ENCODE results near the gene JPT1.

GRCh38 chr17:75108193-75108592 lies 46.1 kb downstream of the JPT1 start:
- TF ChIP-seq EP300 (IDR thresholded peaks at IDR 0.05; ENCODE audit: borderline replicate concordance) (no peak), EGR1 (IDR thresholded peaks at IDR 0.05) (no peak), REST (IDR thresholded peaks at IDR 0.05; ENCODE audit: low read depth) (no peak), RAD21 (IDR thresholded peaks at IDR 0.05; ENCODE audit: low read depth) (no peak), MAX (IDR thresholded peaks at IDR 0.05) (no peak), TAF1 (IDR thresholded peaks at IDR 0.05; ENCODE audit: low read depth) (no peak)
- TF ChIP-seq, protein P1, sequence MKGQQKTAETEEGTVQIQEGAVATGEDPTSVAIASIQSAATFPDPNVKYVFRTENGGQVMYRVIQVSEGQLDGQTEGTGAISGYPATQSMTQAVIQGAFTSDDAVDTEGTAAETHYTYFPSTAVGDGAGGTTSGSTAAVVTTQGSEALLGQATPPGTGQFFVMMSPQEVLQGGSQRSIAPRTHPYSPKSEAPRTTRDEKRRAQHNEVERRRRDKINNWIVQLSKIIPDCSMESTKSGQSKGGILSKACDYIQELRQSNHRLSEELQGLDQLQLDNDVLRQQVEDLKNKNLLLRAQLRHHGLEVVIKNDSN (IDR thresholded peaks at IDR 0.05): no peak

All from Ishikawa (cell line).